Eye (tissue), 1 donor: Measurements from ENCODE around the gene DGCR8.

Source experiments
- DNase-seq: peaks from one replicate; pipeline ENCODE4 v3.0.0-alpha.2; 2015

DGCR8 gene

GRCh38 chr22:20112623-20113511 lies 32.8 kb downstream of the DGCR8 start:
- no peak for DNase-seq

GRCh38 chr22:20113551-20114310 lies 33.7 kb downstream of the DGCR8 start:
- no peak for DNase-seq

GRCh38 chr22:20114506-20115475 lies 34.8 kb downstream of the DGCR8 start:
- DNase-seq, result no peak

GRCh38 chr22:20115691-20116375 lies 35.8 kb downstream of the DGCR8 start, which contains the start of gene RANBP1:
TSS of gene RANBP1 (plus strand) at chr22:20116104. CDS start at chr22:20116185, 81 bp downstream.
- DNase-seq, result no peak

GRCh38 chr22:20116376-20116950 lies 36.4 kb downstream of the DGCR8 start:
- DNase-seq, result no peak

GRCh38 chr22:20116951-20117632 lies 37.1 kb downstream of the DGCR8 start, which contains the start of gene TRMT2A:
TSS of gene TRMT2A (minus strand) at chr22:20117226. CDS start at chr22:20116906, 320 bp downstream.
- peak; percentile 99 for DNase-seq

GRCh38 chr22:20117633-20118299 lies 37.7 kb downstream of the DGCR8 start:
- peak; percentile 46 for DNase-seq

GRCh38 chr22:20118300-20119020 lies 38.4 kb downstream of the DGCR8 start:
- DNase-seq, result no peak

- no peak for DNase-seq
These were observed 41.9 kb downstream of the DGCR8 start for GRCh38 chr22:20121856-20122415.

GRCh38 chr22:20123366-20124082 lies 43.5 kb downstream of the DGCR8 start:
- DNase-seq, result no peak

- DNase-seq, result no peak
These were observed 44.2 kb downstream of the DGCR8 start for GRCh38 chr22:20124083-20124787.

- DNase-seq, result no peak
These were observed 45.4 kb downstream of the DGCR8 start for GRCh38 chr22:20125201-20126174.

- DNase-seq, result no peak
These were observed 46.4 kb downstream of the DGCR8 start for GRCh38 chr22:20126284-20127029.

- no peak for DNase-seq
These were observed 47.4 kb downstream of the DGCR8 start for GRCh38 chr22:20127318-20127868.

- DNase-seq, result no peak
These were observed 48.0 kb downstream of the DGCR8 start for GRCh38 chr22:20127869-20128618.
